Gastroesophageal sphincter (tissue), 4 donors: Measurements from ENCODE around the gene RGL1. TPM values are rescaled to one million over a fixed set of nuclear protein-coding genes. Genes with fewer than 3 reads are reported as not detected.

Source experiments
- ATAC-seq: fragments of 150-250 bp; one replicate; pipeline ENCODE4 v1.9.1; 2016; ENCODE audit warnings: mild to moderate bottlenecking, moderate library complexity
- H3K27ac ChIP-seq, 4 donors: fragments of 200-600 bp; sonication (generic) in 3 of 4; 1 replicate in 3 of 4; 2 replicates in 1 of 4; pipeline ENCODE4 v1.5.1; 2016 to 2019
- H3K27me3 ChIP-seq: fragments of 200-600 bp; sonication (generic); one replicate; pipeline ENCODE4 v1.5.1; 2019
- H3K36me3 ChIP-seq, 2 donors: fragments of 200-600 bp; sonication (generic); one replicate each; pipeline ENCODE4 v1.5.1; 2019; ENCODE audit warnings: control low read depth in 1 of 2
- H3K4me1 ChIP-seq, 3 donors: fragments of 200-600 bp; sonication (generic); 1 replicate in 2 of 3; 2 replicates in 1 of 3; pipeline ENCODE4 v1.5.1; 2016 to 2019; ENCODE audit warnings: control low read depth in 2 of 3
- H3K4me3 ChIP-seq, 2 donors: fragments of 200-600 bp; sonication (generic); one replicate each; pipeline ENCODE4 v1.5.1; 2019; ENCODE audit warnings: mild to moderate bottlenecking in 1 of 2, moderate library complexity in 1 of 2
- H3K9me3 ChIP-seq, 3 donors: fragments of 200-600 bp; sonication (generic); one replicate each; pipeline ENCODE4 v1.5.1; 2017 to 2019; ENCODE audit warnings: control low read depth in 2 of 3
- EP300 ChIP-seq: sonication (generic); formaldehyde crosslinking; IDR thresholded peaks from one replicate; pipeline ENCODE4 v1.6.1; 2017; ENCODE audit warnings: antibody characterized with exemption, mild to moderate bottlenecking
- POLR2A ChIP-seq, 2 donors: fragments of 450-650 bp; IDR thresholded peaks; one replicate each; pipeline ENCODE4 v1.6.1; 2017; ENCODE audit warnings: antibody characterized with exemption in 2 of 2, mild to moderate bottlenecking in 2 of 2, moderate library complexity in 1 of 2
- POLR2AphosphoS5 ChIP-seq: sonication (generic); formaldehyde crosslinking; IDR thresholded peaks from one replicate; pipeline ENCODE4 v1.6.1; 2017; ENCODE audit warnings: antibody characterized with exemption
- WGBS, 2 donors: methylation state at CpG; one replicate each; pipeline ENCODE4 v1.1.5; 2018; ENCODE audit warnings: low coverage in 1 of 2; 5-methylcytosine and 5-hydroxymethylcytosine counted together
- total RNA-seq, 4 donors: library from RNA; depleted of rRNA; stranded (reverse); fragments of >200 nt; gene quantifications; one replicate each; pipeline ENCODE4 v1.1.0, GENCODE V29; 2016
- TF ChIP-seq, protein P1 (sequence below), 4 experiments: fragments of 200-600 bp in 2 of 4; fragments of 450-650 bp in 2 of 4; sonication (generic) in 1 of 4; IDR thresholded peaks; one replicate each; pipeline ENCODE4 v1.5.1; 2017 to 2019; ENCODE audit warnings: antibody characterized with exemption in 4 of 4, mild to moderate bottlenecking in 2 of 4, moderate library complexity in 2 of 4

The RGL1 gene
- total RNA-seq, 4 donors from 2014 or later, result 31.3 to 57.8 (median 38.9) TPM

DNA sequence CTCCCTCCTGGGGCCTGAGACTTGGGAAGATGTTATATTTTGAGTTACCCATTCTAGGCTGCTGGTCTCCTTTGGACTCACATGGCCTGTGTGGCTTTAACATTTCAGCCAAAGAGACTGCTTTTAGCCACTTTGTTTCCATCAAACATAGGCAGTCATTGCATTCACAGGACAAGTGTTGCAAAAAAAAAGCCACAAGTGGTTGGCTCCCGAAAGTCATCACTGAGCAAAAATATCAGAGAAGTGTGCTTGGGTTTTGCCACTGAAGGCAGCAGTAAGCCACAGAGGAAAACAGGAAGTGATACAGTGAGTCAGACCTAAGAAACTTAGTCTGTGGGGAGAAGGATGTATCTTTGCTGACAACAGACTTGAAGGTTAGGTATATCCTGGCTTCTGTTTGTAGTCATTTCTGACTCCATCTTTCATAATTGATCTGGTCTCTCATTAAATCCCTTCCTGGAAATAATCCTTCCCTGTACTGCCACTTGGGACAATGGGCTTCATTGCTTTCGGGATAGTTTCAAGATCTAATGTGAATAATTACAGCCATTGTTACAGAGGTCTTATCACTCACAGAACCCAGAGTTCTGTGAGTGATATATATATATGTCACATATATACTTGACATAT, 151.8 kb downstream of the RGL1 start:
- no peak for TF ChIP-seq POLR2AphosphoS5
- no peak for TF ChIP-seq EP300
- no peak for TF ChIP-seq POLR2A (IDR thresholded peaks at IDR 0.05)
- TF ChIP-seq, protein P1, sequence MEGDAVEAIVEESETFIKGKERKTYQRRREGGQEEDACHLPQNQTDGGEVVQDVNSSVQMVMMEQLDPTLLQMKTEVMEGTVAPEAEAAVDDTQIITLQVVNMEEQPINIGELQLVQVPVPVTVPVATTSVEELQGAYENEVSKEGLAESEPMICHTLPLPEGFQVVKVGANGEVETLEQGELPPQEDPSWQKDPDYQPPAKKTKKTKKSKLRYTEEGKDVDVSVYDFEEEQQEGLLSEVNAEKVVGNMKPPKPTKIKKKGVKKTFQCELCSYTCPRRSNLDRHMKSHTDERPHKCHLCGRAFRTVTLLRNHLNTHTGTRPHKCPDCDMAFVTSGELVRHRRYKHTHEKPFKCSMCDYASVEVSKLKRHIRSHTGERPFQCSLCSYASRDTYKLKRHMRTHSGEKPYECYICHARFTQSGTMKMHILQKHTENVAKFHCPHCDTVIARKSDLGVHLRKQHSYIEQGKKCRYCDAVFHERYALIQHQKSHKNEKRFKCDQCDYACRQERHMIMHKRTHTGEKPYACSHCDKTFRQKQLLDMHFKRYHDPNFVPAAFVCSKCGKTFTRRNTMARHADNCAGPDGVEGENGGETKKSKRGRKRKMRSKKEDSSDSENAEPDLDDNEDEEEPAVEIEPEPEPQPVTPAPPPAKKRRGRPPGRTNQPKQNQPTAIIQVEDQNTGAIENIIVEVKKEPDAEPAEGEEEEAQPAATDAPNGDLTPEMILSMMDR (IDR thresholded peaks at IDR 0.05), result no peak
- H3K36me3 ChIP-seq, result no peaks in the 10 kb centered on the region
- no peaks in the 10 kb centered on the region for H3K27me3 ChIP-seq
- H3K4me3 ChIP-seq, result no peak overlapping the region
- peaks cover 0 to 4% (median 0%) of the 10 kb centered on the region in 3 donors for H3K4me1 ChIP-seq
- H3K9me3 ChIP-seq, result no peaks in the 10 kb centered on the region
- WGBS, 2 donors, result 65 to 77% methylated on average over 2 of the region's 2 CpGs
- ATAC-seq, result peak; percentile 71
- H3K27ac ChIP-seq, result peak overlapping the region in 3 of 4 donors; percentile 28 to 51 (median 34)

DNA sequence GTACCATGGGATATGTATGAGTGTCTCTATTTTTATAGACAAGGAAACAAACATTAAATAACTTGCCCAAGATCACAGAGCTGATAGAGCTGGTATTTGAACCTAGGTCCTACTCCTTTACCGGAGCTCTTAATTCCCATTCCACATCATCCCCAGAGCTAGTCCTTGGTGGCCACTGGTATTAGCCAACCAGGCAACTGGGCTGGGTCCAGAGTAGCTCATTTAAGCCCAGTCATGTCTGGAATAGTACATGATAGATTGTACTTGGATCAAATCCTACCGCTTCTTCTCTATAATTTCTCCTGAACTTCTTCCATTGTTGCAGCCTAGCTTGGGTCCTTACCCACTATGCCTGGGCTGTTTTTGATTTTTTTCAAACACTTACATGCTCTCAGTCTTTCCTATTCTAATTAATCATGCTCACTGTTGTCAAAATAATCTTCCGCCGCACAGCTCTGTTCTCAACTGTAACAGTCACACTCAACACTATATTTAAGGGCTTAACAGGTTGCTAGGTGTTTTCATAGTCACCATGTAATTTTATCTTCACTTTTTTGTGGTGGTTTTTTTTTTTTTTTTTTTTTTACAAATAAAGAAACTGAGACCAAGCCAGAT, 152.4 kb downstream of the RGL1 start:
- Histone ChIP-seq H3K36me3 (no peaks in the 10 kb centered on the region), H3K4me3 (no peak overlapping the region), H3K27ac (peak overlapping the region in 2 of 4 donors; percentile 34 to 51), H3K4me1 (peaks cover 0 to 4% (median 0%) of the 10 kb centered on the region in 3 donors), H3K9me3 (no peaks in the 10 kb centered on the region), H3K27me3 (no peaks in the 10 kb centered on the region)
- WGBS, 2 donors, result 52 to 74% methylated on average over 3 to 4 of the region's 4 CpGs
- no peak for TF ChIP-seq EP300
- TF ChIP-seq, protein P1 (IDR thresholded peaks at IDR 0.05), result no peak
- TF ChIP-seq POLR2AphosphoS5, result no peak
- ATAC-seq, result peak; percentile 46

DNA sequence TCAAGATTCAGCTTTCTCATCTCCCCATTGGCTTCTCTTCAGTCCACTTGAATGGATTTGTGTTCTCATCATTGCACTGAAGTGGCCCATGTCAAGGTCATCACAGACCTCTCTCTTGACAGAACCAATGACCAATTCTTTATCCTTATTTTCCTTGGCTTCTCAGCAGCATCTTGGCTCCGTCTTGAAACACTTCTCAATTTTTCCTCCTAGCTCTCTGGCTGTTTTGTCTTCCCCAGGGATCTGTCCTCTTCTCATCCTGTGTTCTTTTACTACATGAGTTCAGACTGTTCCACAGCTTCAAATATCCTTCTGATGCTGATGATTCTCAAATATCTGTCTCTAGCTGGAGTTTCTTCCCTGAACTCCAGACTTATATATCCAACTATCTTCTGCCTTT, 154.0 kb downstream of the RGL1 start:
- WGBS, 2 donors, result 43 to 57% methylated on average over 1 of the region's 1 CpG
- peak; percentile 34 for ATAC-seq
- Histone ChIP-seq H3K27ac (peak overlapping the region; percentile 27 to 61 (median 40)), H3K9me3 (no peaks in the 10 kb centered on the region), H3K4me1 (peaks cover 0 to 4% (median 0%) of the 10 kb centered on the region in 3 donors), H3K36me3 (no peaks in the 10 kb centered on the region), H3K27me3 (no peaks in the 10 kb centered on the region), H3K4me3 (no peak overlapping the region)
- TF ChIP-seq POLR2AphosphoS5, result no peak
- TF ChIP-seq EP300, result no peak

DNA sequence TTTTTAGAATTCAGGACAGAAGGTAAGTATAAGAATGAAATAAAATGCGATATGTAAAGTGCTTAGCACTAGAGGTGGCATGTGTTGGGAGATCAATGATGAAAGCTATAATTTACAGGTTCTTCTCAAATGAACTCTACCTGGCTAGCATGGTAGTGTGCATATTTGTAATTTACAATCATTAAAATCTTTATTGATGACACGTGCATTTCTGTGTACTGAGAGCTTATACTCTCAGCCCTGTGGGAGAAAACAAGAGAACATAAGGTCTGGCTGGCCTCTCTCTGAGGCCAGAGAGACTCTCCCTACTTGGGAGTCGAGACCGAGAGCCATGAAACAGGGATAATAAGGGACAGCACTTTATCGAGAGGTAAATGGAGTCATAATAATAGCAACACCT, 156.2 kb downstream of the RGL1 start:
- no peak overlapping the region for H3K4me3 ChIP-seq
- TF ChIP-seq EP300, result no peak
- TF ChIP-seq, protein P1 (IDR thresholded peaks at IDR 0.05), result no peak
- no peak for TF ChIP-seq POLR2AphosphoS5
- TF ChIP-seq POLR2A (IDR thresholded peaks at IDR 0.05), result no peak
- H3K9me3 ChIP-seq, result no peaks in the 10 kb centered on the region
- H3K27ac ChIP-seq, result no peak overlapping the region
- WGBS, 2 donors, result 92 to 96% methylated on average over 5 of the region's 5 CpGs
- no peak for ATAC-seq
- peaks cover 0 to 4% (median 0%) of the 10 kb centered on the region in 3 donors for H3K4me1 ChIP-seq
- H3K27me3 ChIP-seq, result no peaks in the 10 kb centered on the region
- no peaks in the 10 kb centered on the region for H3K36me3 ChIP-seq

DNA sequence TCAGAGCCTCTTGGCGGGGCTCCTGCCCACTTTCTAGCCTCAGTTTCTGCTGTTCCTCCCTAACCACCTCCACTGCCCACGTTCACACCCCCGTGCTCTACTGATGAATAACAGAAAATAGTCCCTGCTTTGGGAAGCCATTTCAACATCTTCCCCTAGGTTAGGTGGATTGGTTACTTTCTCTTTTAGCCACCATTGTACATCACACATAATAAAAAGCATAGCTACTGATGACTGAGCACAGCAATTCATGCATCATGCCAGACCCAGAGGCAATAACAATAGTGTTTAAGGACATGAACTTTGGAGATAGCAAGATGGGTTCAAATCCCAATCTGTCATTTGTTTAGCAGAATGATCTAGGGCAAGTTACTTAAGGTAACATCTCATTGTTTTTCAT, 158.0 kb downstream of the RGL1 start:
- Histone ChIP-seq H3K27me3 (no peaks in the 10 kb centered on the region), H3K27ac (no peak overlapping the region), H3K36me3 (no peaks in the 10 kb centered on the region), H3K4me3 (no peak overlapping the region), H3K4me1 (no peaks in the 10 kb centered on the region), H3K9me3 (no peaks in the 10 kb centered on the region)
- no peak for ATAC-seq
- TF ChIP-seq EP300 (no peak), POLR2A (IDR thresholded peaks at IDR 0.05) (no peak), POLR2AphosphoS5 (no peak)
- TF ChIP-seq, protein P1 (IDR thresholded peaks at IDR 0.05), result no peak
- 96 to 100% methylated on average over 3 of the region's 3 CpGs for WGBS, 2 donors
